Progenitor cell of endocrine pancreas (in vitro differentiated cells): ENCODE data around the gene LRRC43. TPM values are rescaled to one million over a fixed set of nuclear protein-coding genes. Genes with fewer than 3 reads are reported as not detected.
"Not testable (repeated sequence)": the region's sequence is repeated elsewhere in the genome, so short reads cannot be mapped to it uniquely, and the experiment has no call there.

Experiments used
- DNase-seq: peaks from one replicate; pipeline ENCODE4 v3.0.0; 2021; ENCODE audit warnings: low spot score; ENCODE audit not compliant: unreplicated experiment
- H3K27ac Mint-ChIP-seq: 2 replicates; pipeline ENCODE4 v1.8.0; 2021; ENCODE audit warnings: mild to moderate bottlenecking, moderate library complexity, mixed read lengths
- H3K27me3 Mint-ChIP-seq: 2 replicates; pipeline ENCODE4 v1.8.0; 2021; ENCODE audit warnings: mixed read lengths
- H3K36me3 Mint-ChIP-seq: 2 replicates; pipeline ENCODE4 v1.8.0; 2022; ENCODE audit warnings: mixed read lengths; ENCODE audit not compliant: insufficient read depth
- H3K4me1 Mint-ChIP-seq: 2 replicates; pipeline ENCODE4 v1.8.0; 2021; ENCODE audit warnings: low read depth, mixed read lengths
- H3K4me3 Mint-ChIP-seq: 2 replicates; pipeline ENCODE4 v1.8.0; 2021; ENCODE audit warnings: low read depth, mild to moderate bottlenecking, moderate library complexity, mixed read lengths
- H3K9me3 Mint-ChIP-seq: 2 replicates; pipeline ENCODE4 v1.8.0; 2021; ENCODE audit warnings: low read depth, mixed read lengths
- total RNA-seq: library from RNA; stranded (reverse); gene quantifications from 2 replicates; pipeline ENCODE4 v1.2.1, GENCODE V29; 2021
- TF ChIP-seq, protein P1 (sequence below): fragments of 200-600 bp; sonication (generic); IDR thresholded peaks from one replicate; pipeline ENCODE4 v1.5.0; 2021; ENCODE audit warnings: antibody characterized with exemption, mild to moderate bottlenecking; ENCODE audit not compliant: unreplicated experiment

The LRRC43 gene
- total RNA-seq, 1 donor from 2014 or later = 5.4 TPM

DNA sequence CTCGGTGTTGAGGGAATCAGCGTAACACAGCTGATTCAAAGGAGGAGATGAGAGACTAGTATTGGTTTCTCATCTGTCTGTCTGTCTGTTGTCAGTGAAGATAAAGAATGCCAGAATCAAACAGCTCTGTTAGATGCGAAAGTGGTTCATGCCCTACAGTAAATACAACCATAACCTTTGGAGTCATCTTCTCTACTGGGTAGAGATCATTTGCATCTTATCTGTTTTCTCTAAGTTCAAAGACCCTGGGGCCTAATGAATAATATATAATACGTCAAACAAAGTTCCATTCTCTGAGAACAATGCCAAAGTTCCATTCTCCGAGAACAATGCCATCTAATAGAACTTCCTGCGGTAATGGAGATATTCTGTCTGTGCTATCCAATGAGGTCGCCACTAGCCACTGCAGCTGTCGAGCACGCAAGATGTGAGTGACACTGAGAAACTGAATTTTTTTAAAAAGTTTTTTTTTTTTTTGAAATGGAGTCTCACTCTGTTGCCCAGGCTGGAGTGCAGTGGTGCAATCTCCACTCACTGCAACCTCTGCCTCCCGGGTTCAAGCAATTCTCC is 15.5 kb upstream of the LRRC43 start:
- TF ChIP-seq, protein P1, sequence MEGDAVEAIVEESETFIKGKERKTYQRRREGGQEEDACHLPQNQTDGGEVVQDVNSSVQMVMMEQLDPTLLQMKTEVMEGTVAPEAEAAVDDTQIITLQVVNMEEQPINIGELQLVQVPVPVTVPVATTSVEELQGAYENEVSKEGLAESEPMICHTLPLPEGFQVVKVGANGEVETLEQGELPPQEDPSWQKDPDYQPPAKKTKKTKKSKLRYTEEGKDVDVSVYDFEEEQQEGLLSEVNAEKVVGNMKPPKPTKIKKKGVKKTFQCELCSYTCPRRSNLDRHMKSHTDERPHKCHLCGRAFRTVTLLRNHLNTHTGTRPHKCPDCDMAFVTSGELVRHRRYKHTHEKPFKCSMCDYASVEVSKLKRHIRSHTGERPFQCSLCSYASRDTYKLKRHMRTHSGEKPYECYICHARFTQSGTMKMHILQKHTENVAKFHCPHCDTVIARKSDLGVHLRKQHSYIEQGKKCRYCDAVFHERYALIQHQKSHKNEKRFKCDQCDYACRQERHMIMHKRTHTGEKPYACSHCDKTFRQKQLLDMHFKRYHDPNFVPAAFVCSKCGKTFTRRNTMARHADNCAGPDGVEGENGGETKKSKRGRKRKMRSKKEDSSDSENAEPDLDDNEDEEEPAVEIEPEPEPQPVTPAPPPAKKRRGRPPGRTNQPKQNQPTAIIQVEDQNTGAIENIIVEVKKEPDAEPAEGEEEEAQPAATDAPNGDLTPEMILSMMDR = no peak
- Mint-ChIP-seq H3K27me3 (peaks cover 5% of the 10 kb centered on the region), H3K36me3 (no peaks in the 10 kb centered on the region), H3K27ac (no peak overlapping the region), H3K4me3 (no peak overlapping the region), H3K9me3 (no peaks in the 10 kb centered on the region), H3K4me1 (no peaks in the 10 kb centered on the region)
- DNase-seq = no peak

DNA sequence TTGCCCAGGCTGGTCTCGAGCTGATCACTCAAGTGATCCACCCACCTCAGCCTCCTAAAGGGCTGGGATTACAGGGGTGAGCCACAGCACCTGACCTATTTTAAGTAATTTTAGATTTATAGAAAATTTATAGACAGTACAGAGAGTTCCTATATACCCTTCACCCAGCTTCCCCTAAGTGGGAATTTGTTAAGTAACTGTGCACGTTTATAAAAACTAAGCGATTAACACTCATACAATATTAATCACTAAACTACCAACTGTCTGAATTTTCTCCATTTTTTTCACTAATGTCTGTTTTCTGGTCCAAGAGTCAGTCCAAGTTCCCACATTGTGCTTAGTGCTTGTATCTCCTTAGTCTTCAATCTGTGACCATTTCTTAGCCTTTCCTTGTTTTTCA is 14.4 kb upstream of the LRRC43 start:
- no peaks in the 10 kb centered on the region for H3K4me1 Mint-ChIP-seq
- peaks cover 7% of the 10 kb centered on the region for H3K27me3 Mint-ChIP-seq
- no peak overlapping the region for H3K4me3 Mint-ChIP-seq

DNA sequence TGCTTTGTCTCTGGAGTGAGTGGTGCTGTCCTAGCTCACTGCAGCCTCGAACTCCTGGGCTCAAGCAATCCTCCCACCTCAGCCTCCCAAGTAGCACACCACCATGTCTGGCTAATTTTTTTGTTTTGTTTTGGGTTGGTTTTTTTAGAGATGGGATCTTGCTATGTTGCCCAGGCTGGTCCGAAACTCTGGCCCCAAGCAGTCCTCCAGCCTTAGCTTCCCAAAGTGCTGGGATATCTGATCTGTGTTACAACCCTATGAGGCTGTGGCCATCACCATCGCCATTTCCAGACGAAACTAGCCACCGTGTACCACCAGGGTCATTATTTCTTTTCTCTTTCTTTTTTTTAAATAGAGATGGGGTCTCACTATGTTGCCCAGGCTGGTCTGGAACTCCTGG is 11.5 kb upstream of the LRRC43 start:
- Mint-ChIP-seq H3K4me3 (no peak overlapping the region), H3K27me3 (peaks cover 10% of the 10 kb centered on the region), H3K36me3 (no peaks in the 10 kb centered on the region), H3K27ac (no peak overlapping the region), H3K9me3 (no peaks in the 10 kb centered on the region), H3K4me1 (no peaks in the 10 kb centered on the region)
- no peak for DNase-seq
- TF ChIP-seq, protein P1 = no peak

More for the DNA sequence above, 14.4 kb upstream of the LRRC43 start:
- Mint-ChIP-seq H3K27ac (no peak overlapping the region), H3K9me3 (no peaks in the 10 kb centered on the region), H3K36me3 (no peaks in the 10 kb centered on the region)
- TF ChIP-seq, protein P1 = no peak
- DNase-seq = no peak

DNA sequence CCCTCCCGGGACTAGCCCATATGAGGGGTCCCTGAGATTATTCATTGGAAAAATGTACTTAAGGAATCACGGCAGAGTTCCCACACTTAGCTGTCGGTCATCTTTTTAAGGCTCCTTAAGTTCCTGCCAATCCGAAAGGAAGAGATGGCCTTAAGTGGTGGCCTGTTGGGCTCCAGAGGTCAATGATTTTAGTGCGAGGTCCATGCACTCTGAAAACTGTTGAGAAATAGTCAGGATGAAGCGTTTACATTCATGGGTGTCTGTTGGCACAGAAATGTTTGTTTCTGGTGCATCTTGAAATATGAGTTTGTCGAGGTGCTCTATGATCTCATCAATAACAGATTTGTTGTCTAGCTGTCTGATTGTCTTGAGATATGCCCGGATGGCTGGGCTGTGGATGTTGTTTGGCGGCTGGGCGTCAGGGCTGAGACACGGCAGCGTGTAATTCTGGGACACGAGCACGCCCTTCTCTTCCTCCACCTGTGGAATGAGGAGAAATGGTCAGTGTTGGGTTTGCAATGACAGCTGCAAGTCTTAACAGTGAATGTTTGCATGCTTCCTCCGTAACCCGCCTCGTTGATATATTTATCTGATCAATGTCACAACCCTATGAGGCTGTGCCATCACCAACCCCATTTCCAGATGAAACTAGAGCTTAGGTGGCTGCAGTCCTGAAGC is 10.5 kb upstream of the LRRC43 start:
- TF ChIP-seq, protein P1 = no peak
- DNase-seq = no peak
- H3K4me1 Mint-ChIP-seq = no peaks in the 10 kb centered on the region
- no peaks in the 10 kb centered on the region for H3K9me3 Mint-ChIP-seq
- peaks cover 10% of the 10 kb centered on the region for H3K27me3 Mint-ChIP-seq
- no peaks in the 10 kb centered on the region for H3K36me3 Mint-ChIP-seq
- H3K4me3 Mint-ChIP-seq = no peak overlapping the region
- H3K27ac Mint-ChIP-seq = no peak overlapping the region

DNA sequence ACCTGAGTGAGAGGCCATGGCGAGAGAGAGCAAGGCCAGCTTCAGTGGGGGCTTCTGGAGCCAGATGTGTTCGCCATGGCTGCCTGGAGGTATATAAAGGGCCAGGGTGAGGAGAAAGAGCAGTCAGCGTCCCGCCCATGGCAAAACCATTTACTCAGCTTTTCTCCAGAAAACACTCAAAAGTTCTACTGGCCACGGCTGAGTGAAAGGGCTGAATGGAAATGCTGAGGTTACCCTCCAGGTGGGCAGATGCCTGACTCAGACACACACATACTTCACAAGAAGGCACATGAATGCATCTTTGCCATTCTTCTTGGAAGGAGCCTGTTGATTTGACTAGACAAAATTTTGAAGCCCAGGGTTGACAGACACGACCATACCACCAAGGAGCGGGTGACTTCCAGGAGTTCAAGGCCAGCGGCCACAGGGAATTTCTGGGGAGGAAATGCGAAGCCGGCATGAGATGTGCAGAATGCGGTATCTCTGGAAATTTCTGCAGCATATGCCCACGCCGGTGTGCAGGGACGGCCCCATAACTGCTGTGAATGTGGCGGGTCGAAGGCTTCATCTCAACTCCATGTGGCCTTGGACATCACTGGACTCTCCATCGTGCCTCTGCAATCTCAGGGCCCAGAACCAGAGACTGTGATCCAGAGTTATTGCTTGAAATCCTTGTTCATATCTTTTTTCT is 8.6 kb upstream of the LRRC43 start, which contains the start of gene IL31:
IL31 (minus strand) TSS at position 67 of the 691 bp plus-strand sequence; CDS start at position 18, 49 bp downstream.
- H3K4me1 Mint-ChIP-seq = no peaks in the 10 kb centered on the region
- TF ChIP-seq, protein P1 = no peak
- H3K4me3 Mint-ChIP-seq = no peak within 1 kb of the TSS
- no peak for DNase-seq
- no peaks in the 10 kb centered on the region for H3K9me3 Mint-ChIP-seq
- peaks cover 10% of the 10 kb centered on the region for H3K27me3 Mint-ChIP-seq
- H3K36me3 Mint-ChIP-seq = no peaks in the 10 kb centered on the region
- H3K27ac Mint-ChIP-seq = no peak within 1 kb of the TSS

DNA sequence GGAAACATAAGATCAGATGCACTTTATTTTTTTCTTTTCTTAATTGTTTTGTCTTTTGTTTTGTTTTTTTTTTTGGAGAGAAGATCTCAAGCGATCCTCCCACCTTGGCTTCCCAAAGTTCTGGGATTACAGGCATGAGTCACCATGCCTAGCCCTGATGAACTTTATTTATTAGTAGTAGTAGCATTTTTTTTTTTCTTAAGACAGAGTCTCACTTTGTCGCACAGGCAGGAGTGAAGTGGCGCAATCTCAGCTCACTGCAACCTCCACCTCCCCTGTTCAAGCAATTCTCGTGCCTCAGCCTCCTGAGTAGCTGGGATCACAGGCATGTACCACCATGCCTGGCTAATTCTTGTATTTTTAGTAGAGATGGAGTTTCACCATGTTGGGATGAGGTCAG is 6.5 kb upstream of the LRRC43 start:
- H3K27me3 Mint-ChIP-seq = peaks cover 13% of the 10 kb centered on the region
- H3K27ac Mint-ChIP-seq, H3K9me3 Mint-ChIP-seq, DNase-seq, H3K4me3 Mint-ChIP-seq, H3K4me1 Mint-ChIP-seq, H3K36me3 Mint-ChIP-seq: not testable (repeated sequence)
